Activated B cell treated with CpG ODN at 0.5 μM for 24 hours (primary cell): ENCODE measurements around the gene NRBF2. TPM values are rescaled to one million over a fixed set of nuclear protein-coding genes. Genes with fewer than 3 reads are reported as not detected.
"Not testable (repeated sequence)": the region's sequence is repeated elsewhere in the genome, so short reads cannot be mapped to it uniquely, and the experiment has no call there.

Experiments
- ATAC-seq: fragments of 200-7000 bp; cut with Tn5 transposase; one replicate; pipeline ENCODE4 v1.10.0; 2021; ENCODE audit warnings: low read depth, mild to moderate bottlenecking, moderate library complexity
- CTCF ChIA-PET: fragments of 350-600 bp; sonication (Branson Sonifier 250); formaldehyde crosslinking; loops from one replicate; lab custom pipeline; 2021; ENCODE audit warnings: antibody characterized with exemption; lab: Charles Lee
- POLR2A ChIA-PET: fragments of 350-600 bp; sonication (Branson Sonifier 250); formaldehyde crosslinking; loops from one replicate; lab custom pipeline; 2021; ENCODE audit warnings: antibody characterized with exemption; lab: Charles Lee
- DNase-seq: peaks from one replicate; pipeline ENCODE4 v3.0.0; 2022
- H3K27ac Mint-ChIP-seq: one replicate; pipeline ENCODE4 v1.8.0; 2020; ENCODE audit warnings: mixed read lengths
- H3K27me3 Mint-ChIP-seq: one replicate; pipeline ENCODE4 v1.8.0; 2021; ENCODE audit warnings: mixed read lengths
- H3K36me3 Mint-ChIP-seq: one replicate; pipeline ENCODE4 v1.8.0; 2021; ENCODE audit warnings: low read depth, mixed read lengths
- H3K4me1 Mint-ChIP-seq: one replicate; pipeline ENCODE4 v1.8.0; 2021; ENCODE audit warnings: mixed read lengths
- H3K4me3 Mint-ChIP-seq: one replicate; pipeline ENCODE4 v1.8.0; 2020; ENCODE audit warnings: mild to moderate bottlenecking, mixed read lengths
- H3K9me3 Mint-ChIP-seq: one replicate; pipeline ENCODE4 v1.8.0; 2020; ENCODE audit warnings: mixed read lengths
- CTCF ChIP-seq: fragments of 200-600 bp; IDR thresholded peaks from one replicate; pipeline ENCODE4 v1.8.0; 2022; ENCODE audit warnings: antibody characterized with exemption, mild to moderate bottlenecking
- intact Hi-C: fragments of 100-400 bp; cut with micrococcal nuclease; formaldehyde crosslinking; loops from one replicate; pipeline ENCODE4 v1.15.1; 2024
- total RNA-seq: library from RNA; stranded (reverse); gene quantifications from 2 replicates; pipeline ENCODE4 v1.2.3, GENCODE V29; 2022

Gene NRBF2
- total RNA-seq, 1 donor from 2014 or later = 26.9 TPM

GRCh38 chr10:63094405-63094804 is 38.7 kb upstream of the NRBF2 start:
- ATAC-seq (no peak), DNase-seq (no peak)
- ChIA-PET CTCF (no interaction called here), POLR2A (interaction anchor here (0.7 kb wide), 1 partner anchor 433 kb away, joined by 4 read pairs; no protein-coding TSS in a partner anchor)
- H3K4me3 Mint-ChIP-seq = no peak overlapping the region
- no peaks in the 10 kb centered on the region for H3K9me3 Mint-ChIP-seq
- H3K36me3 Mint-ChIP-seq = no peaks in the 10 kb centered on the region
- intact Hi-C loops = no loop called here
- H3K27ac Mint-ChIP-seq = no peak overlapping the region
- H3K27me3 Mint-ChIP-seq = peaks cover 11% of the 10 kb centered on the region
- no peaks in the 10 kb centered on the region for H3K4me1 Mint-ChIP-seq
- no peak for TF ChIP-seq CTCF

GRCh38 chr10:63094881-63095280 is 38.2 kb upstream of the NRBF2 start:
- POLR2A ChIA-PET = interaction anchor here (0.7 kb wide), 1 partner anchor 434 kb away, joined by 4 read pairs; no protein-coding TSS in a partner anchor
- CTCF ChIA-PET = no interaction called here
- Mint-ChIP-seq H3K27me3 (peaks cover 11% of the 10 kb centered on the region), H3K4me1 (no peaks in the 10 kb centered on the region), H3K36me3 (no peaks in the 10 kb centered on the region), H3K9me3 (no peaks in the 10 kb centered on the region), H3K27ac (no peak overlapping the region), H3K4me3 (no peak overlapping the region)
- no peak for ATAC-seq
- no peak for TF ChIP-seq CTCF
- intact Hi-C loops = no loop called here
- no peak for DNase-seq

GRCh38 chr10:63099734-63100133 is 33.4 kb upstream of the NRBF2 start:
- DNase-seq = no peak
- H3K9me3 Mint-ChIP-seq = no peaks in the 10 kb centered on the region
- H3K27me3 Mint-ChIP-seq = peaks cover 18% of the 10 kb centered on the region
- H3K36me3 Mint-ChIP-seq = no peaks in the 10 kb centered on the region
- no peak overlapping the region for H3K4me3 Mint-ChIP-seq
- H3K27ac Mint-ChIP-seq = no peak overlapping the region
- no peaks in the 10 kb centered on the region for H3K4me1 Mint-ChIP-seq
- no peak for ATAC-seq
- TF ChIP-seq CTCF = no peak
- intact Hi-C loops = no loop called here
- ChIA-PET CTCF (no interaction called here), POLR2A (interaction anchor here (0.6 kb wide), 1 partner anchor 249 kb away, joined by 6 read pairs; no protein-coding TSS in a partner anchor)

- H3K36me3 Mint-ChIP-seq, H3K4me1 Mint-ChIP-seq, CTCF ChIA-PET, DNase-seq, H3K27ac Mint-ChIP-seq, intact Hi-C loops, ATAC-seq, H3K4me3 Mint-ChIP-seq, H3K9me3 Mint-ChIP-seq, POLR2A ChIA-PET: not testable (repeated sequence)
- peaks cover 22% of the 10 kb centered on the region for H3K27me3 Mint-ChIP-seq
Measured at GRCh38 chr10:63101091-63101490, 32.0 kb upstream of the NRBF2 start.

GRCh38 chr10:63102279-63102883 is 30.7 kb upstream of the NRBF2 start:
- DNase-seq = not testable (repeated sequence)

GRCh38 chr10:63103178-63103577 is 29.9 kb upstream of the NRBF2 start:
- intact Hi-C loops, CTCF ChIA-PET, H3K27ac Mint-ChIP-seq, H3K4me3 Mint-ChIP-seq, POLR2A ChIA-PET, H3K9me3 Mint-ChIP-seq, H3K36me3 Mint-ChIP-seq, H3K4me1 Mint-ChIP-seq, DNase-seq, ATAC-seq: not testable (repeated sequence)
- peaks cover 27% of the 10 kb centered on the region for H3K27me3 Mint-ChIP-seq

More at GRCh38 chr10:63102279-63102883, 30.7 kb upstream of the NRBF2 start:
- H3K9me3 Mint-ChIP-seq, intact Hi-C loops, H3K4me3 Mint-ChIP-seq, H3K4me1 Mint-ChIP-seq, POLR2A ChIA-PET, ATAC-seq, H3K36me3 Mint-ChIP-seq, H3K27ac Mint-ChIP-seq, CTCF ChIA-PET: not testable (repeated sequence)
- H3K27me3 Mint-ChIP-seq = peaks cover 29% of the 10 kb centered on the region
